Vagina (tissue), 2 donors: ENCODE results near the gene CIB2.

Source experiments
- POLR2A ChIP-seq, 2 donors: fragments of 450-650 bp; IDR thresholded peaks; one replicate each; pipeline ENCODE4 v1.6.1; 2017; ENCODE audit warnings: antibody characterized with exemption in 2 of 2, mild to moderate bottlenecking in 2 of 2, moderate library complexity in 2 of 2
- POLR2AphosphoS5 ChIP-seq, 2 donors: sonication (generic); formaldehyde crosslinking; IDR thresholded peaks; one replicate each; pipeline ENCODE4 v1.9.0; 2017; ENCODE audit warnings: antibody characterized with exemption in 2 of 2, mild to moderate bottlenecking in 2 of 2, low read depth in 1 of 2; ENCODE audit not compliant: insufficient read depth in 1 of 2
- TF ChIP-seq, protein P1 (sequence below), 3 experiments: fragments of 450-650 bp in 2 of 3; fragments of 200-600 bp in 1 of 3; sonication (generic) in 1 of 3; IDR thresholded peaks; one replicate each; pipeline ENCODE4 v1.5.1; 2017 to 2019; ENCODE audit warnings: antibody characterized with exemption in 3 of 3, mild to moderate bottlenecking in 2 of 3, moderate library complexity in 2 of 3

DNA sequence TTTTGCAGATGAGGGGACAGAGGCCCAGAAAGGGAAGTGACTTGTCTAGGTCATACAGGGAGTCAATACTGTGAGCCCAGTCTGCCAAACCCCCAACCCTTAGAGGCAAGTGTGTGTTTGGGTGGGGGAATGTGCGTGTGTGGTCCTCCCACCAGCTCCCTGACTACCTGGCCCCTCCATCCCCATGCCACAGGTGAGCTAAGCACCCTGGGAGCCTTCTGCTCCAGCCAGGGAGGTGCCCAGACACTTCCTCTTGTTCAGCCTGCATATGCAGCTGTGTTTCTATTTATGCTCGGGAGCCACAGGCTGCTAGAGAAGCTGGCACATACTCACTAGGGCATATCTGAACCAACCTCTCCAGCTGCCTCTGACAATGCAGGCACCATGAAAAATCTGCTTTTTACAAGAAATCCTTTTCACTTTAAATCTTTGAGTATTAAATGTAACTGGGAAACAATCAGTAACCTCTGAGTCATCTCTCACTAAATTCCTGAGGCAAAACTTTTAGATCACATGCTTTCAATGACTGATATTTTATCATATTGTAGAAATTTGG lies 74.5 kb downstream of the CIB2 start:
- TF ChIP-seq POLR2A (IDR thresholded peaks at IDR 0.05) (no peak), POLR2AphosphoS5 (IDR thresholded peaks at IDR 0.05; ENCODE audit: insufficient read depth in 1 of 2, low read depth in 1 of 2) (no peak)
- TF ChIP-seq, protein P1, sequence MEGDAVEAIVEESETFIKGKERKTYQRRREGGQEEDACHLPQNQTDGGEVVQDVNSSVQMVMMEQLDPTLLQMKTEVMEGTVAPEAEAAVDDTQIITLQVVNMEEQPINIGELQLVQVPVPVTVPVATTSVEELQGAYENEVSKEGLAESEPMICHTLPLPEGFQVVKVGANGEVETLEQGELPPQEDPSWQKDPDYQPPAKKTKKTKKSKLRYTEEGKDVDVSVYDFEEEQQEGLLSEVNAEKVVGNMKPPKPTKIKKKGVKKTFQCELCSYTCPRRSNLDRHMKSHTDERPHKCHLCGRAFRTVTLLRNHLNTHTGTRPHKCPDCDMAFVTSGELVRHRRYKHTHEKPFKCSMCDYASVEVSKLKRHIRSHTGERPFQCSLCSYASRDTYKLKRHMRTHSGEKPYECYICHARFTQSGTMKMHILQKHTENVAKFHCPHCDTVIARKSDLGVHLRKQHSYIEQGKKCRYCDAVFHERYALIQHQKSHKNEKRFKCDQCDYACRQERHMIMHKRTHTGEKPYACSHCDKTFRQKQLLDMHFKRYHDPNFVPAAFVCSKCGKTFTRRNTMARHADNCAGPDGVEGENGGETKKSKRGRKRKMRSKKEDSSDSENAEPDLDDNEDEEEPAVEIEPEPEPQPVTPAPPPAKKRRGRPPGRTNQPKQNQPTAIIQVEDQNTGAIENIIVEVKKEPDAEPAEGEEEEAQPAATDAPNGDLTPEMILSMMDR (IDR thresholded peaks at IDR 0.05) = no peak
